Testis (tissue), 2 donors: ENCODE measurements around the gene DMBT1.

Experiments used
- CTCF ChIP-seq, 3 experiments: fragments of 450-650 bp in 2 of 3; fragments of 200-600 bp in 1 of 3; sonication (generic) in 1 of 3; IDR thresholded peaks; one replicate each; pipeline ENCODE4 v1.5.1; 2016 to 2019; ENCODE audit warnings: antibody characterized with exemption in 3 of 3, mild to moderate bottlenecking in 2 of 3, moderate library complexity in 1 of 3
- POLR2A ChIP-seq: fragments of 450-650 bp; IDR thresholded peaks from one replicate; pipeline ENCODE4 v1.6.1; 2017; ENCODE audit warnings: antibody characterized with exemption, mild to moderate bottlenecking, moderate library complexity

DNA sequence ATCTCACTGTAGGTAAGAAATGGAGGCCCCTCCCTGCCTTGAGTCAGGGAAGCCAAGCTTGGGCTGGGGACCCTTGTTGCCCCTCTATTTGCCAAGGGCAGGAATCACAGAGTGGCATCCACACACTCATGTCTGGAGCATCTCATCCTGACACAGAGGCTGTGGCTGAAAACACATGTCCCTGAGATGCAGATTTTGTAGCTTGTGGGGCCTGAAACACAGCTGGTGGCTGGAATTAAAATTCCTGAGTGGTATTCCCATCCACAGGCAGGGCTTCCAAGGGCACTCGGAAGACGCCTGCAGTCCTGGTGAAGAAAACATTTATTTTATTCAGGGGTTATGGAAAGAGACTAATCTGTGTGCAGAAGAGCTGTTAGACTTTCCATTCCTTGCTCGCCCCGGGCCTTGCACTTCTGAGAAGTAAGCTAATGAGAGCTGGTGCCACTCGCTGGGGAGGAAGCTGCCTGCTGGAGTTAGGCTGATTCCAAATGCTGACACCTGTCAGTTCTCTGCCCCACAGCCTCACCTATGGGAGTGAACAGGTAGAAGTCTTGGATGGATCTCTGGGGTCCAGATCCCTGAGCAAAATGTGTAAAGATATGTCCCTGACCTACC, 103.1 kb downstream of the DMBT1 start:
- TF ChIP-seq CTCF (IDR thresholded peaks at IDR 0.05), result no peak
- no peak for TF ChIP-seq POLR2A
